ENCODE data around the gene TTC7B. TPM values are rescaled to one million over a fixed set of nuclear protein-coding genes. Genes with fewer than 3 reads are reported as not detected.
"Not testable (repeated sequence)": the region's sequence is repeated elsewhere in the genome, so short reads cannot be mapped to it uniquely, and the experiment has no call there.

TTC7B gene
- total RNA-seq, 1 donor from 2014 or later: 10.3 TPM

- intact Hi-C loops (cut with micrococcal nuclease): no loop called here
Observed at GRCh38 chr14:90535556-90536090, 280.6 kb downstream of the TTC7B start.

- intact Hi-C loops (cut with micrococcal nuclease): no loop called here
Observed at GRCh38 chr14:90534838-90535555, 281.2 kb downstream of the TTC7B start.

- intact Hi-C loops (cut with micrococcal nuclease): no loop called here
Observed at GRCh38 chr14:90534091-90534837, 282.0 kb downstream of the TTC7B start.

- intact Hi-C loops (cut with micrococcal nuclease): no loop called here
Observed at GRCh38 chr14:90533591-90534021, 282.6 kb downstream of the TTC7B start.

GRCh38 chr14:90532826-90533525 lies 283.3 kb downstream of the TTC7B start:
- intact Hi-C loops (cut with micrococcal nuclease): no loop called here

GRCh38 chr14:90531497-90531896 lies 284.7 kb downstream of the TTC7B start:
- intact Hi-C loops (cut with micrococcal nuclease): no loop called here

GRCh38 chr14:90530523-90530922 lies 285.7 kb downstream of the TTC7B start:
- intact Hi-C loops (cut with micrococcal nuclease): no loop called here

GRCh38 chr14:90527978-90528377 lies 288.3 kb downstream of the TTC7B start:
- intact Hi-C loops (cut with micrococcal nuclease): no loop called here

GRCh38 chr14:90526536-90526935 lies 289.7 kb downstream of the TTC7B start:
- intact Hi-C loops (cut with micrococcal nuclease): not testable (repeated sequence)

- intact Hi-C loops (cut with micrococcal nuclease): not testable (repeated sequence)
Observed at GRCh38 chr14:90525353-90526028, 290.7 kb downstream of the TTC7B start.

GRCh38 chr14:90523961-90524875 lies 292.0 kb downstream of the TTC7B start:
- intact Hi-C loops (cut with micrococcal nuclease): no loop called here

- intact Hi-C loops (cut with micrococcal nuclease): no loop called here
Observed at GRCh38 chr14:90523544-90523943, 292.7 kb downstream of the TTC7B start.

GRCh38 chr14:90522571-90523191 lies 293.5 kb downstream of the TTC7B start:
- intact Hi-C loops (cut with micrococcal nuclease): no loop called here

- intact Hi-C loops (cut with micrococcal nuclease): no loop called here
Observed at GRCh38 chr14:90521930-90522483, 294.2 kb downstream of the TTC7B start.

GRCh38 chr14:90521084-90521929 lies 294.9 kb downstream of the TTC7B start:
- intact Hi-C loops (cut with micrococcal nuclease): no loop called here

- intact Hi-C loops (cut with micrococcal nuclease): no loop called here
Observed at GRCh38 chr14:90520326-90520725, 295.9 kb downstream of the TTC7B start.

- intact Hi-C loops (cut with micrococcal nuclease): loop anchor here (1.0 kb wide), 4 partner anchors 120 to 230 kb away; no protein-coding TSS in a partner anchor
Observed at GRCh38 chr14:90519262-90519920, 296.8 kb downstream of the TTC7B start.

GRCh38 chr14:90518941-90519256 lies 297.3 kb downstream of the TTC7B start:
- intact Hi-C loops (cut with micrococcal nuclease): loop anchor here (1.0 kb wide), 4 partner anchors 120 to 230 kb away; no protein-coding TSS in a partner anchor
